AG04450 (cell line): ENCODE results near the gene IL17D. TPM values are rescaled to one million over a fixed set of nuclear protein-coding genes. Genes with fewer than 3 reads are reported as not detected.

Source experiments
- CTCF ChIA-PET: fragments of 300-600, 350-600 bp; formaldehyde crosslinking; extraction: SDS; loops from one replicate; lab custom pipeline; 2022; ENCODE audit warnings: antibody characterized with exemption, inconsistent platforms; lab: Charles Lee
- POLR2A ChIA-PET: fragments of 350-600 bp; formaldehyde crosslinking; extraction: SDS; loops from one replicate; lab custom pipeline; 2021; ENCODE audit warnings: antibody characterized with exemption, inconsistent platforms; lab: Yijun Ruan, JAX
- DNase-seq: peaks from one replicate; pipeline ENCODE4 v3.0.0-alpha.2; 2011; ENCODE audit warnings: low read depth, low spot score
- H3K27ac ChIP-seq: one replicate; pipeline ENCODE4 v1.5.1; 2012; ENCODE audit warnings: low read depth, low read length, control low read depth
- H3K27me3 ChIP-seq: one replicate; pipeline ENCODE4 v1.6.0; 2012; ENCODE audit warnings: low read length; ENCODE audit not compliant: control insufficient read depth, insufficient read depth
- H3K4me3 ChIP-seq: 2 replicates; pipeline ENCODE4 v1.5.1; 2011; ENCODE audit warnings: mild to moderate bottlenecking, low read depth, low read length, control low read depth
- H3K9me3 ChIP-seq: 2 replicates; pipeline ENCODE4 v1.5.1; 2012; ENCODE audit warnings: low read length; ENCODE audit not compliant: control insufficient read depth, insufficient read depth
- polyA minus RNA-seq: library from RNA; depleted of rRNA, polyadenylated mRNA; stranded (reverse); fragments of >200 nt; gene quantifications from 2 replicates; pipeline ENCODE4 v1.2.3, GENCODE V29; 2011; rRNA and poly(A)+ RNA removed
- polyA plus RNA-seq: library from polyadenylated mRNA; depleted of rRNA; stranded (reverse); fragments of >200 nt; gene quantifications from 2 replicates; pipeline ENCODE4 v1.2.3, GENCODE V29; 2011; rRNA removed
- TF ChIP-seq, protein P1 (sequence below): IDR thresholded peaks from 2 replicates; pipeline ENCODE4 v1.5.1; 2011; ENCODE audit warnings: low read depth, low read length, control low read depth, inconsistent platforms

IL17D gene, protein sequence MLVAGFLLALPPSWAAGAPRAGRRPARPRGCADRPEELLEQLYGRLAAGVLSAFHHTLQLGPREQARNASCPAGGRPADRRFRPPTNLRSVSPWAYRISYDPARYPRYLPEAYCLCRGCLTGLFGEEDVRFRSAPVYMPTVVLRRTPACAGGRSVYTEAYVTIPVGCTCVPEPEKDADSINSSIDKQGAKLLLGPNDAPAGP
- 3.0 and 3.2 TPM in 2 replicates for polyA plus RNA-seq
- polyA minus RNA-seq = 0.39 and 0.46 TPM in 2 replicates

DNA sequence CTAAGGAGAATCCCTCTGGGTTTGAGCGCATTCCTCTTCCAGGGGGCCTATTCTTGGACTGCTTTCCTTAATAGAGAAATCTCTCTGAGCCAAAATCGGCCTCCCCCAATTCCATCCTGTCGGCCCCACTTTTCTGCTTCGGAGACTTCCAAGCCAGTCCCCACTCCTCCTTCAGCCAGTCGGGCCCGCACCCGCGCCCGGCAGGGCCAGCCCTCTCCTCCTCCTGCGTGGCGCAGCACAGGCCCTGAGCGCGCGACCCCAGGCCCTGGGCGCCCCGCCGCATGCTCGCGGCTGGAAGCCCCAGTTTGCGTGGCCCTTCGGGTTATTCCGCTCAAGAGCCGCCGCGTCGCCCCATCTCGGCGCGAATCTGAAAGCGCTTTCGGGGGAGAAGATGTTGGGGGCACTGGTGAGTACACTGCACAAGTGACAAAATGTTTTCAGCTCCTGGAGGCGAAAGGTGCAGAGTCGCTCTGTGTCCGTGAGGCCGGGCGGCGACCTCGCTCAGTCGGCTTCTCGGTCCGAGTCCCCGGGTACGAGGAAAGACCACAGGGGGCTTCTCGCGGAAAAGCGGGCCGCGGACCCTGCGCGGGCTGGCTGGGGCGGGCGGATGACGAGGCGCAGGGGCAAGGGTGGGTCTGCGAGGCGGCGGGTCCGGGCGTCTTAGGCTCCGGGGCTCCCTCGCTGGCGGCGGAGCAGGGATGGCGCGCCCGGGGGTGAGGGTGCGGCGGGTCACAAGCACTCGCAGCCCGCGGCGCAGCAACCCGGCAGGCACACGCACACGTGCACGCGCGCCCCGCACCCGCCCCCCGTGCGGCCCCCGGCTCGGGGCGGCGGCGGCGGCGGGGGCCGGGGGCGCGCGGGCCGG, at the start of gene IL17D:
Gene IL17D, plus strand, starts transcription at position 785 of the 865 bp plus-strand sequence. CDS start 303 bp downstream, outside the sequence.
- Histone ChIP-seq H3K27me3 (no peaks in the 10 kb centered on the region), H3K27ac (no peak within 1 kb of the TSS), H3K4me3 (peak within 1 kb of the TSS; percentile 75), H3K9me3 (no peaks in the 10 kb centered on the region; the same call in 1 of the 2 replicates)
- ChIA-PET POLR2A (interaction anchor here (1.0 kb wide), 1 partner anchor 135 kb away, joined by 3 read pairs; no protein-coding TSS in a partner anchor), CTCF (interaction anchor here (0.7 to 2.1 kb wide), 19 partner anchors 9 to 1245 kb away, joined by 3 to 8 read pairs (median 4); no protein-coding TSS in a partner anchor)
- no peak for DNase-seq
- TF ChIP-seq, protein P1, sequence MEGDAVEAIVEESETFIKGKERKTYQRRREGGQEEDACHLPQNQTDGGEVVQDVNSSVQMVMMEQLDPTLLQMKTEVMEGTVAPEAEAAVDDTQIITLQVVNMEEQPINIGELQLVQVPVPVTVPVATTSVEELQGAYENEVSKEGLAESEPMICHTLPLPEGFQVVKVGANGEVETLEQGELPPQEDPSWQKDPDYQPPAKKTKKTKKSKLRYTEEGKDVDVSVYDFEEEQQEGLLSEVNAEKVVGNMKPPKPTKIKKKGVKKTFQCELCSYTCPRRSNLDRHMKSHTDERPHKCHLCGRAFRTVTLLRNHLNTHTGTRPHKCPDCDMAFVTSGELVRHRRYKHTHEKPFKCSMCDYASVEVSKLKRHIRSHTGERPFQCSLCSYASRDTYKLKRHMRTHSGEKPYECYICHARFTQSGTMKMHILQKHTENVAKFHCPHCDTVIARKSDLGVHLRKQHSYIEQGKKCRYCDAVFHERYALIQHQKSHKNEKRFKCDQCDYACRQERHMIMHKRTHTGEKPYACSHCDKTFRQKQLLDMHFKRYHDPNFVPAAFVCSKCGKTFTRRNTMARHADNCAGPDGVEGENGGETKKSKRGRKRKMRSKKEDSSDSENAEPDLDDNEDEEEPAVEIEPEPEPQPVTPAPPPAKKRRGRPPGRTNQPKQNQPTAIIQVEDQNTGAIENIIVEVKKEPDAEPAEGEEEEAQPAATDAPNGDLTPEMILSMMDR = no peak

DNA sequence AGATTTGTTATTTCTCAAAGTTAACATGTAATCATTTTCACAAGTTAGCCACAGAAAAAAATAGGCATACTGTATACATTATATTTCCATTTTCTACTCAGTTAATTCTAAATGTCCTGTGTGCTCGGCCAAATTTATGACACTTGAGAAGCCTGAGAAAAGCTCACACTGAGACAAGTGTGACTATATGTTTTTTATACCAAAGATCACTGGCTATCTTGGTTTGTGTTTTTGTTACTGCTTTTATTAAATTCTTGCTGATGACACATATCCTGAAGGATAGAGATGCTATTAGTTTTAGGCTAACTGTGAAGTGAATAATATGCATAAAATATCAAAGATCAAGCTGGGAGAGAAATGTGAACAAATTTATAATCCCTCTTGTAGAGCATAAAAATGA, 49.3 kb upstream of the IL17D start:
- no peak for DNase-seq
- H3K4me3 ChIP-seq = no peak overlapping the region
- TF ChIP-seq, protein P1 = no peak
- no peaks in the 10 kb centered on the region for H3K27me3 ChIP-seq
- no peaks in the 10 kb centered on the region for H3K9me3 ChIP-seq
- no peak overlapping the region for H3K27ac ChIP-seq
- CTCF ChIA-PET = interaction anchor here (0.6 kb wide), 1 partner anchor 52 kb away, joined by 5 read pairs; no protein-coding TSS in a partner anchor
- POLR2A ChIA-PET = no interaction called here

DNA sequence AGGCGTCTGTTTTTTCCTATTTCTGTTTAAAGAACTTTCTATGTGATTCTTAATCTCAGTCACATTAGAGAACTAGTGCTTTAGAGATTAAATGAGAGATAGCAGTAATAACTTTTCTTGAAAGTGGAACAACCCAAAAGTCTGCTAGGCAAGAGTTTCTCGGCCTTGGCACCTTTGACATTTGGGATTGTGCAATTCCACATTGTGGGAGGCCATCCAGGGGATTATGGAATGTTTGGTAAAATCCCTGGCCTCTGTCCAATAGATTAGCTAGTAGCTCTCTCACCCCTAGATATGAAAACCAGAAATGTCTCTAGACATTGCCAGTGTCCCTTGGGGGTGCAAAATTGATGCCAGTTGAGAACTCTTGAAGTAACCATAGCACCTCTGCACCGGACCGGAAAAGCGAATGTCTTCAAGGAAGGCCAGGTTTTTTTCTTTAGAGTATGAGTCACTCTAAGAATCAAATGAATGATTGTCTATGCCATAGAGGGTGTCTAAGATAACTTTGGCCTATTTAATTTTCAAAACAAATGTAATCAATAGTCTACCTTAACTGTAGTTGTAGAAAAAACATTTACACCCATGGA, 45.0 kb upstream of the IL17D start:
- ChIA-PET CTCF (no interaction called here), POLR2A (no interaction called here)
- no peak for DNase-seq
- H3K27ac ChIP-seq = no peak overlapping the region
- no peaks in the 10 kb centered on the region for H3K9me3 ChIP-seq
- no peaks in the 10 kb centered on the region for H3K27me3 ChIP-seq
- TF ChIP-seq, protein P1 = no peak
- no peak overlapping the region for H3K4me3 ChIP-seq

DNA sequence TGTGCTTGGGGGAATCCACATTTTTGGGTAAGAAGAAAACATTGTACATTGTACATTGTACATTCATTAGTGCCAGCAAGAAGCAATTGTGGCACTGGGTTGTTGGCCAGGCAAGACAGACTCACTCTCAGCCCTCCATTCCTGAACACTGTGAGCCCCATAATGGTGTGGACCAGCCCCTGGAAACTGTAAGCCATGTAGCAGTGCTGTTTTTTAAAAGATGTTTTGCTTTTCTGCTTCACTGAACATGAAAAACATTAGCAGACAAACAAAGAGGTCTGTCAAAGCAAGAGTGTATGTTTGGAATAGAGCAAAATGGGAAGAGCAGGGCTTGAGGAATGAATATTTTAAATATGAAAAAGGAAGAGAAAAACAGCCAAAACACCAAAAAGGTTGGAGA, 39.1 kb upstream of the IL17D start:
- CTCF ChIA-PET = no interaction called here
- no peaks in the 10 kb centered on the region for H3K9me3 ChIP-seq
- POLR2A ChIA-PET = no interaction called here
- no peak overlapping the region for H3K4me3 ChIP-seq
- no peak for DNase-seq
- H3K27me3 ChIP-seq = no peaks in the 10 kb centered on the region
- H3K27ac ChIP-seq = no peak overlapping the region
- TF ChIP-seq, protein P1 = no peak
